ENCODE measurements around the gene DPEP3.
"Not testable (repeated sequence)": the region's sequence is repeated elsewhere in the genome, so short reads cannot be mapped to it uniquely, and the experiment has no call there.

DPEP3 gene

GRCh38 chr16:67939507-67940445, 40.5 kb downstream of the DPEP3 start:
- no peak for TF ChIP-seq CTCF (conservative IDR thresholded peaks at IDR 0.05; ENCODE audit: low read depth, low read length)
- no peak overlapping the region for H3K4me3 ChIP-seq (ENCODE audit: low read depth, low read length)
- DNase-seq (ENCODE audit: low read depth), result no peak

GRCh38 chr16:67937713-67938112, 42.6 kb downstream of the DPEP3 start:
- not testable (repeated sequence) for H3K4me3 ChIP-seq (ENCODE audit: low read depth, low read length); DNase-seq (ENCODE audit: low read depth)

GRCh38 chr16:67936880-67937605, 43.3 kb downstream of the DPEP3 start:
- TF ChIP-seq CTCF (conservative IDR thresholded peaks at IDR 0.05; ENCODE audit: low read depth, low read length), result no peak

GRCh38 chr16:67936124-67936879, 44.0 kb downstream of the DPEP3 start, which contains the start of gene PSMB10:
Gene PSMB10 (minus strand): TSS chr16:67936850. CDS start chr16:67936749, 101 bp downstream.
- peak; percentile 5 for TF ChIP-seq CTCF (conservative IDR thresholded peaks at IDR 0.05; ENCODE audit: low read depth, low read length)
- H3K4me3 ChIP-seq (ENCODE audit: low read depth, low read length), result peak within 1 kb of the TSS; percentile 100
- peak; percentile 83 for DNase-seq (ENCODE audit: low read depth)

More at GRCh38 chr16:67936880-67937605, 43.3 kb downstream of the DPEP3 start:
- DNase-seq (ENCODE audit: low read depth), result no peak
- peak overlapping the region; percentile 100 for H3K4me3 ChIP-seq (ENCODE audit: low read depth, low read length)

- peak; percentile 96 for DNase-seq (ENCODE audit: low read depth)
- H3K4me3 ChIP-seq (ENCODE audit: low read depth, low read length), result peak overlapping the region; percentile 100
- no peak for TF ChIP-seq CTCF (conservative IDR thresholded peaks at IDR 0.05; ENCODE audit: low read depth, low read length)
These were observed 44.7 kb downstream of the DPEP3 start for GRCh38 chr16:67935402-67936123.

- TF ChIP-seq CTCF (conservative IDR thresholded peaks at IDR 0.05; ENCODE audit: low read depth, low read length), result no peak
- no peak for DNase-seq (ENCODE audit: low read depth)
- peak overlapping the region; percentile 100 for H3K4me3 ChIP-seq (ENCODE audit: low read depth, low read length)
These were observed 45.2 kb downstream of the DPEP3 start for GRCh38 chr16:67935101-67935401.
